Ascending aorta (tissue), 2 donors: Measurements from ENCODE around the gene KRT77. TPM values are rescaled to one million over a fixed set of nuclear protein-coding genes. Genes with fewer than 3 reads are reported as not detected.
A peak's percentile ranks its signal among the peaks of the same experiment; 100 is the strongest.

Experiments used
- DNase-seq, 2 donors: peaks; one replicate each; pipeline ENCODE4 v3.0.0-alpha.2; 2019; ENCODE audit warnings: low spot score in 2 of 2
- H3K27ac ChIP-seq, 2 donors: fragments of 200-600 bp; sonication (generic); one replicate each; pipeline ENCODE4 v1.5.1; 2016 to 2017; ENCODE audit warnings: mild to moderate bottlenecking in 1 of 2
- H3K27me3 ChIP-seq: fragments of 200-600 bp; sonication (generic); one replicate; pipeline ENCODE4 v1.5.1; 2017
- H3K36me3 ChIP-seq, 2 donors: fragments of 200-600 bp; sonication (generic); one replicate each; pipeline ENCODE4 v1.5.1; 2016
- H3K4me1 ChIP-seq, 2 donors: fragments of 200-600 bp; sonication (generic); one replicate each; pipeline ENCODE4 v1.5.1; 2016 to 2017; ENCODE audit warnings: mild to moderate bottlenecking in 1 of 2
- H3K4me3 ChIP-seq, 2 donors: fragments of 200-600 bp; sonication (generic); one replicate each; pipeline ENCODE4 v1.5.1; 2016 to 2017; ENCODE audit warnings: mild to moderate bottlenecking in 1 of 2
- H3K9me3 ChIP-seq, 2 donors: fragments of 200-600 bp; sonication (generic); one replicate each; pipeline ENCODE4 v1.5.1; 2016
- CTCF ChIP-seq, 3 experiments: fragments of 200-600 bp in 2 of 3; fragments of 450-650 bp in 1 of 3; sonication (generic) in 2 of 3; IDR thresholded peaks; one replicate each; pipeline ENCODE4 v1.5.1; 2016 to 2019; ENCODE audit warnings: antibody characterized with exemption in 3 of 3, mild to moderate bottlenecking in 1 of 3, moderate library complexity in 1 of 3
- intact Hi-C: fragments of 100-400 bp; cut with DNase I; formaldehyde crosslinking; loops from one replicate; pipeline ENCODE4 v1.15.1; 2023
- total RNA-seq: library from RNA; depleted of rRNA; stranded (reverse); fragments of >200 nt; gene quantifications from one replicate; pipeline ENCODE4 v1.1.0, GENCODE V29; 2016

The KRT77 gene
- total RNA-seq, 1 donor from 2014 or later = not detected

DNA sequence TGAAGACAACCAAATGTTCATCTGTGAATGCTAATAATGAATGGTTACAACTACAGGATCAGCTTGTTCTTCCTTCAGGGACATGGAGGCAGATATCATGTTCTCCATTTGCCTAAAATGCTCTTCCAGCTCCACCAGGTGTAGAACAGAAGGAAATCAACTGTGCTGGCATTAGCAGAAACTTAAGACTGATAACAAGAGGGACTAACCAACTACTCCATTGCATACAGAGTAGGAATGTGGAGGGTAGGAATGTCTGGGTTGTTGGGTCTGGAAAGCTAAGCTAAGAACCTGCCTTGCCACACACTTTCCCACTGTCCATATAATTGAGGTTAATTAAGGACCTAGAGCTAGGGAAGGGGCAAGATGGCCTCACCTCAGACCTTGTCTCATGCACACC lies 39.9 kb downstream of the KRT77 start:
- DNase-seq = no peak
- no peaks in the 10 kb centered on the region for H3K9me3 ChIP-seq
- TF ChIP-seq CTCF (IDR thresholded peaks at IDR 0.05) = no peak
- intact Hi-C loops = no loop called here
- no peak overlapping the region for H3K27ac ChIP-seq
- H3K36me3 ChIP-seq = no peaks in the 10 kb centered on the region
- no peaks in the 10 kb centered on the region for H3K4me1 ChIP-seq
- H3K27me3 ChIP-seq = no peaks in the 10 kb centered on the region
- no peak overlapping the region for H3K4me3 ChIP-seq

DNA sequence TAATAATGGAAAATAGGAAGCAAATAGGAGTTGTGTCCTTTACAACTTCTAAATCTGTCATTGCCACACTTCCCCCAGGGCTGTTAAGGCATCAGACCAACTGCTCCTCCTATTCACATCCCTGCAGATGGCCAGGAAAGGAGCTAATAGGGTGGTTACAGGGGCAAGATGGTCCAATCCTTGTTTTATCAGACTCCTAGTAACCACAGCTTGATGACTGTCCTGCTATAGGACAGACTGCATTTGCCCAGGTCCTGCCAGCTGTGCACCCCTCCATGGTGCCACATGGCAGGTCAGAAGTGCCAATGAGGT lies 40.5 kb downstream of the KRT77 start:
- no peak for TF ChIP-seq CTCF (IDR thresholded peaks at IDR 0.05)
- DNase-seq = peak in 1 of 2 donors; percentile 13
- no peaks in the 10 kb centered on the region for H3K27me3 ChIP-seq
- no peaks in the 10 kb centered on the region for H3K9me3 ChIP-seq
- no peak overlapping the region for H3K4me3 ChIP-seq
- no peaks in the 10 kb centered on the region for H3K4me1 ChIP-seq
- H3K27ac ChIP-seq = no peak overlapping the region
- intact Hi-C loops = no loop called here
- H3K36me3 ChIP-seq = no peaks in the 10 kb centered on the region

- no peaks in the 10 kb centered on the region for H3K27me3 ChIP-seq
- intact Hi-C loops = no loop called here
- no peak overlapping the region for H3K27ac ChIP-seq
- peak in 1 of 2 donors; percentile 35 for DNase-seq
- no peaks in the 10 kb centered on the region for H3K9me3 ChIP-seq
- H3K4me3 ChIP-seq = no peak overlapping the region
- no peak for TF ChIP-seq CTCF (IDR thresholded peaks at IDR 0.05)
- no peaks in the 10 kb centered on the region for H3K36me3 ChIP-seq
- no peaks in the 10 kb centered on the region for H3K4me1 ChIP-seq
These were observed 41.0 kb downstream of the KRT77 start for GRCh38 chr12:52662093-52662917.

DNA sequence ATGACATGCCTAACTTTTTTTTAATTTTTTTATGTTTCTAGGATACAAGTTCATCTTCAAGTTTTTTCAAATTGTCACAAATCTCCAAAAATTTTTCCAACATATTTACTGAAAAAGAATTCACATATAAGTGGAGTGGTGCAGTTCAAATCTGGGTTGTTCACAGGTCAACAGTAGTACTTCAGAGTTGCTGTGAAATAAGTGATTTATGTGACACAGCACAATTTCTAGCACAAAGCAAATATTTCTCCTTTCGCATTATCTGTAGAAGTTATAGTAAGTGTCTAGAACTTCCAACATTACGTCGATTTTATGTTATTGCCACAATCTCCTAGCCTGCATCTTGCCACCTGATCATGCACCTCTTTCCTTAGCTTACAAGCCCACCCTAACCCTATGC lies 41.7 kb downstream of the KRT77 start:
- Histone ChIP-seq H3K9me3 (no peaks in the 10 kb centered on the region), H3K27me3 (no peaks in the 10 kb centered on the region), H3K4me3 (no peak overlapping the region), H3K27ac (no peak overlapping the region), H3K4me1 (no peaks in the 10 kb centered on the region), H3K36me3 (no peaks in the 10 kb centered on the region)
- intact Hi-C loops = no loop called here
- no peak for DNase-seq
- no peak for TF ChIP-seq CTCF (IDR thresholded peaks at IDR 0.05)

- DNase-seq = no peak
- Histone ChIP-seq H3K27ac (no peak overlapping the region), H3K9me3 (no peaks in the 10 kb centered on the region), H3K27me3 (no peaks in the 10 kb centered on the region), H3K36me3 (no peaks in the 10 kb centered on the region), H3K4me1 (no peaks in the 10 kb centered on the region), H3K4me3 (no peak overlapping the region)
- intact Hi-C loops = no loop called here
- TF ChIP-seq CTCF (IDR thresholded peaks at IDR 0.05) = no peak
These were observed 42.3 kb downstream of the KRT77 start for GRCh38 chr12:52660934-52661499.
